GDM1 (cell line): ENCODE results near the gene ARHGEF11.

Source experiments
- DNase-seq: peaks from one replicate; lab custom pipeline; 2025; lab: John Stamatoyannopoulos, UW

Gene ARHGEF11

GRCh38 chr1:156909671-156910070 lies 135.9 kb downstream of the ARHGEF11 start:
- DNase-seq = no peak

DNA sequence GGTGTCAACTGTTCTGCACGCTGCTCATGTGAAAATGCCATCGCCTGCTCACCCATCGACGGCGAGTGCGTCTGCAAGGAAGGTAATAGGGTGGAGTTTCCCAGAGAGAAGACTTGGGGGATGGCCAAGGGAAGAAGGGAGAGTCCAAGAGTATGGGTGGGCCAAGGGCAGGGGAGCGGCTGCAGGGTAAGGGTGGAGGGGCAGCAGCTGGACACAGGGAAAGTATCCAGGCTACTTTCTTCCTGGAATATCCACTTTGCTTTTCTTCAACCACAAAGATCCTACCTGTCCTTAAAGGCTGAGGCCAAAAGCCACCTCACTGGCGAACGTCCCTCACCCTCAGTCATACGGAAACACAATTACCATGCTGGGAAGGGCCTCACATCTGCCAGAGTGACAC lies 136.6 kb downstream of the ARHGEF11 start:
- no peak for DNase-seq

GRCh38 chr1:156908541-156908940 lies 137.0 kb downstream of the ARHGEF11 start:
- no peak for DNase-seq

GRCh38 chr1:156906206-156906906 lies 139.2 kb downstream of the ARHGEF11 start:
- no peak for DNase-seq

GRCh38 chr1:156905651-156906050 lies 139.9 kb downstream of the ARHGEF11 start:
- peak; percentile 16 for DNase-seq

DNA sequence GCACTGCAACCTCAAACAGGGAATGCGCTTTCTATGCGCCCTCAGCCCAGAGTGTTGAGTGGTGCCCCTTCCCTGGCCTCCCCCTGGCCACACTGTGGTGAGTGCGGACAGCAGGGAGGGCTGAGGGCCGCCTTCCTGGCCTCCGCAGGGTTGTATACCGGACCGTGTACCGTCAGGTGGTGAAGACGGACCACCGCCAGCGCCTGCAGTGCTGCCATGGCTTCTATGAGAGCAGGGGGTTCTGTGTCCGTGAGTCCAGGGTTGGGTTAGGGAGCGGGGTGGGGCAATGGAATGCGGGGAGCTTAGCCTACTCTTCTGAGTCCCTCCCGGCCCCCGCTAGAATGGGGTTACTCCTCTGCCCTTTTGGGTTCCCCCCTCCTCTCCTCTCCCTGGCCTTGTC lies 140.4 kb downstream of the ARHGEF11 start:
- no peak for DNase-seq

DNA sequence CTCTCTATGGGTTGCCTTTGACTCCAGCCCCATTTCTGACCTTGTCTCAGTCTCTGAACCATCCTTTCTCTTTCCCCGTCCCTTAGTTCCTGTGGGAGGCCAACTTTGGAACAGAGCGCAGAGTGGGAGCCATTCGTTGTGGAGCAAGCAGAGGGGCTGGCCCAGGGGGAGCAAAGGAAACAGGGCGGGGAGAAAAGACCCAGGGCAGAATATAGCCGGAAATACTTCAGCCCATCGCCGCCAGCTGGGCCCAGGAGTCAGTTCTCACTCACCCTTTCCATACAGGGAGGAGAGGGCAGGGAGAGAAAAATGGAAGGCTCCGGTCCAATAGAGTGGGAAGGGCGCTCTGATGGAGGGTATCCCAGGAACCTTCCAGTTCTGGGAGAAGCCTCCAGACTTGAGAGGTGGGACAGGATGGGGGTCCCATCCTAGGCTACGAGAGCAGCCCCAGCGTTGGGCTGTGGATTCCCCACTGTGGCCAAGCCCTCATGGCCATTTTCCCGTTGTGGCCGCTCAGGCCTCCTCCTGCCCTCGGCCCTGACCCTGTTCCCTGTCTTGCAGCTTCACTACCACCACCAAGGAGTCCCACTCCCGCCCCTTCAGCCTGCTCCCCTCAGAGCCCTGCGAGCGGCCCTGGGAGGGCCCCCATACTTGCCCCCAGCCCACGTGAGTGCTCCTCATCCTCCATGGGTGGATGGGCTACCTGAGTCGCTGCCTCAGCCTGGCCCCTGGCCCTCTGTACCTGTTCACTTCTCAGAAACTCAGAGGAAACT lies 141.2 kb downstream of the ARHGEF11 start:
- DNase-seq = no peak

- DNase-seq = no peak
Observed at GRCh38 chr1:156903328-156904091, 142.0 kb downstream of the ARHGEF11 start.

GRCh38 chr1:156901966-156902915 lies 143.3 kb downstream of the ARHGEF11 start:
- DNase-seq = no peak

- DNase-seq = no peak
Observed at GRCh38 chr1:156901590-156901900, 144.0 kb downstream of the ARHGEF11 start.

GRCh38 chr1:156900896-156901589 lies 144.5 kb downstream of the ARHGEF11 start:
- no peak for DNase-seq

DNA sequence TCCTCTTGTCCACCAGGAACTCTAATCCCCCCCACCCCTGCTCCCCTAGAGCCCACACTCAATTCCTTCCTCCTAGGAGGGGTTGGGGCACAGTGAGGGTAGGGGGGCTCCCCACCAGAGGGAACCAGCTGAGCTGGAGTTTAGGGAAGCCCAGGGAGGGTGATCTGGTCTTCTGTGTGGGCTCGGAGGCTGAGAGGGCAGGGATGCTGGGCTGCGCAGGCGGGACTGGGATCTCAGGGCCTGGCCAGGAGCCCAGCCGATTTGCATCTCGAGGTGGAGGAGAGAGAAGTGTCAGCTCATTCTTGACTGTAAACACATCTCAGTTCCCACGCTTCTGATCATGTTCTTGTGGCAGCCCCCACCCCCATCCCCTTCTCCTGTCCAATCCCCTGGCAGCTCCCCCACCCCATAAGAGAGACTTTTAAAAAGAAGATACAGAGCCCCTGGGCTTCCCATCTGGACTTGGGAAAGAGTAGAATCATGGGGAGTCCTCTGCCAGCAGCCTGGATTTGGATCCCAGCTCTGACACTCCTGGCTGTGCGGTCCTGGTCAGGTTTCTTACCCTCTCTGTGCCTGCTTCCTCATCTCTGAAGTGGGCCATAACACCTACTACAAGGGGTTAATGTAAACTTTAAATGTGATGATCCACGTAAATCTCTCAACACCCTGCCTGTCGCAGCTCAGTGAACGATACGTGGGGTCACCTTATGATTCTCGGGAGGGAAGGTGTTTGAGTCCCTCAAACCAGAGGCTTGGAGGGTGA lies 145.4 kb downstream of the ARHGEF11 start:
- no peak for DNase-seq

- DNase-seq = no peak
Observed at GRCh38 chr1:156898971-156899664, 146.4 kb downstream of the ARHGEF11 start.

DNA sequence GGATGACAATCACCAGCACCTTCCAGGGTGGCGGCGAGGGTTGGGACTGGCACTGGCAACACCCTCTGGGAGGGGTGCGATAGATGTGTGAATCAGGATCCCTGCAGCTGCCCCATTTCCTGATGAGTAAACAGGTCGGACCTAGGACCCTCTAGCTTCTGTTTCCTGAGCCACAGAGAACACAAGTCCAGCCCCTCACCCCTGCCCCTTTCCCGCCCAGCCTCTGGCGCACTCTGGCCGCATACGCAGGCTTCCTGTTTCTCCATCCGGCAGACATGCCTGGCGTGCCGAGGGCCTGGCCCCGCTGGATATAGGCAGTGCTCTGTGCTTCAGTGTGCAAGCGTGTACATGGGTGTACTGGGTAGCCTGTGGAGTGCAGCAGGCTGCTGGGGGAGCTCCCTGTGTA lies 147.4 kb downstream of the ARHGEF11 start:
- DNase-seq = peak; percentile 89

GRCh38 chr1:156897078-156897825 lies 148.3 kb downstream of the ARHGEF11 start:
- DNase-seq = no peak

- no peak for DNase-seq
Observed at GRCh38 chr1:156896490-156897033, 149.0 kb downstream of the ARHGEF11 start.

- no peak for DNase-seq
Observed at GRCh38 chr1:156895927-156896326, 149.6 kb downstream of the ARHGEF11 start.

DNA sequence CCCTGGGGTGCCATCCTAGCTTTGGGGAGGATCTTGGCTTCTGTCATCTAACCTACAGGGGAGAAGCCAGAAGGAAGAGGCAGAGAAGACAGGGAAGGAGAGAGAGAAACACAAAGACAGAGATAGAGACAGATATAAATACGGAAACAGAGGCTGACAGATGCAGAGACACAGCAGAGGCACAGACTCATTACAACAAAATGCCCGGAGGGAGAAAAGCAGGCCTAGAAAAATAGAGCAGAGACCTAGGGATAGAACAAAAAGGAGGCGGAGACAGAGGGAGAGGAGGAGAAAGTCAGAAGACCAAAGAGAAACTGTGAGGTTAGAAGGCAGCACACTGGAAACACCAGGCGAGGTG lies 150.1 kb downstream of the ARHGEF11 start:
- no peak for DNase-seq
